Measurements from ENCODE around the gene RASSF3. TPM values are rescaled to one million over a fixed set of nuclear protein-coding genes. Genes with fewer than 3 reads are reported as not detected.
A peak's percentile ranks its signal among the peaks of the same experiment; 100 is the strongest.

Gene RASSF3
- total and polyA plus RNA-seq, 2 experiments from 2014 or later = 4.8 to 23.6 TPM

DNA sequence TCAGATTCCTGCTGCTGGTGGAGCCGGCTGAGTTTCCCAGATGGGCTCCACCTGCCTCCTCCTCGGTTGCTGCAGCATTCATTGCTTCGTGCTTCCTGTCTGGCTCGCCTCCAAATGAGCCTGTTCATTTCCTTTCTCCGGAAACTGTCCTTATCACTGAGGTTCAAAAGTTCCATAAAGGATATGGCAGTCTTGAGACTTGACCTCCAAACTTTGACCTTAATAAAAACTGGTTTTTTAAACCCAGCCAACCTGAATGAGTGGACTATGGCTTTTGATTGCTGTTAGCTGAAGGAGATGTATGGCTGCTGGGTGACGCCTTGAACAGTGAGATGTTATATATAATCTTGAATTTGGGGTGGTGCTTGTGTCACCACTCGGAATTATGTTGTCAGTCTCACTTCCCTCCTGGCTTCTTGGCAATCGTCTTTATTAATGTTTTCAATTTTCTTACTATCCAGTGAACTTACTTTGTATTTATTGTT lies 62.7 kb downstream of the RASSF3 start:
- TF ChIP-seq, protein P1, sequence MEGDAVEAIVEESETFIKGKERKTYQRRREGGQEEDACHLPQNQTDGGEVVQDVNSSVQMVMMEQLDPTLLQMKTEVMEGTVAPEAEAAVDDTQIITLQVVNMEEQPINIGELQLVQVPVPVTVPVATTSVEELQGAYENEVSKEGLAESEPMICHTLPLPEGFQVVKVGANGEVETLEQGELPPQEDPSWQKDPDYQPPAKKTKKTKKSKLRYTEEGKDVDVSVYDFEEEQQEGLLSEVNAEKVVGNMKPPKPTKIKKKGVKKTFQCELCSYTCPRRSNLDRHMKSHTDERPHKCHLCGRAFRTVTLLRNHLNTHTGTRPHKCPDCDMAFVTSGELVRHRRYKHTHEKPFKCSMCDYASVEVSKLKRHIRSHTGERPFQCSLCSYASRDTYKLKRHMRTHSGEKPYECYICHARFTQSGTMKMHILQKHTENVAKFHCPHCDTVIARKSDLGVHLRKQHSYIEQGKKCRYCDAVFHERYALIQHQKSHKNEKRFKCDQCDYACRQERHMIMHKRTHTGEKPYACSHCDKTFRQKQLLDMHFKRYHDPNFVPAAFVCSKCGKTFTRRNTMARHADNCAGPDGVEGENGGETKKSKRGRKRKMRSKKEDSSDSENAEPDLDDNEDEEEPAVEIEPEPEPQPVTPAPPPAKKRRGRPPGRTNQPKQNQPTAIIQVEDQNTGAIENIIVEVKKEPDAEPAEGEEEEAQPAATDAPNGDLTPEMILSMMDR (IDR thresholded peaks at IDR 0.05; ENCODE audit: low read depth, low read length) = no peak
- peak in 1 of 2 donors; percentile 68 for DNase-seq (ENCODE audit: low read depth in 1 of 2, low spot score in 1 of 2)
- Histone ChIP-seq H3K27me3 (no peaks in the 10 kb centered on the region), H3K9me3 (ENCODE audit: low read depth) (no peaks in the 10 kb centered on the region), H3K27ac (peak overlapping the region; percentile 77), H3K4me1 (ENCODE audit: low read depth) (peaks cover 56% of the 10 kb centered on the region), H3K4me3 (no peak overlapping the region), H3K36me3 (no peaks in the 10 kb centered on the region)

DNA sequence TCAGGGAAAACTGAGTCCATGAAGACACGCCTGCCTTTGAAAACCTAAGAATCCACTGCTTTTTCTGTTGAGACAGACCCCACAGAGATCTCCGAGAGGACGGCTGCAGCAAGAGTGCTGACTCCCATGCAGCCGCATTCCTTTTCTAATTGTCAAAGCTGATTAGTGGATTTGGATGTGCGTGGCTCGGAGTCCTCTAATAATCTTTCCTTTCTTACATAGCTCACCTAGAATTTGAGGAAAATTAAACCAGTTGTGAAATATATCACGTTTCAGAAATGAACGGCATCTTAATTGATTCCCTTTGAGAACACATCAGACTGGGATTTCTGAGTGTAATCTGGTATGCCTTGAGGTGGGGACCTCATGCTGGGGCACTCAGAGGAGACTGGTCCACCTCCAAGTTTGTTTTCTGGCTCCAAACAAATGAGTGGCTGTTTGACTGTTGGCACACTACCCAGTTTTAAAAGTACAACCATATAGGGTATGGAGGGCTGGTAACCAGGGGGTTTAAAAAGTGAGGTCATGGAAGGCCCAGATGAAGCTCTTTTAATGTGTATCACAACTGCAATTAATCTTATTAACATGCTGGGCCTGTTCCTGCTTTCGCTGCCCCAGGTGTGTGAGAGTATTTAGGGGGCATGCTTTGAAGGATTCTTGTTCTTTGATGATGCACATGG lies 63.3 kb downstream of the RASSF3 start:
- no peaks in the 10 kb centered on the region for H3K9me3 ChIP-seq (ENCODE audit: low read depth)
- H3K4me3 ChIP-seq = no peak overlapping the region
- no peaks in the 10 kb centered on the region for H3K27me3 ChIP-seq
- peak in 1 of 2 donors; percentile 48 for DNase-seq (ENCODE audit: low read depth in 1 of 2, low spot score in 1 of 2)
- no peaks in the 10 kb centered on the region for H3K36me3 ChIP-seq
- TF ChIP-seq, protein P1 (IDR thresholded peaks at IDR 0.05; ENCODE audit: low read depth, low read length) = no peak
- H3K27ac ChIP-seq = peak overlapping the region; percentile 77
- peaks cover 52% of the 10 kb centered on the region for H3K4me1 ChIP-seq (ENCODE audit: low read depth)

DNA sequence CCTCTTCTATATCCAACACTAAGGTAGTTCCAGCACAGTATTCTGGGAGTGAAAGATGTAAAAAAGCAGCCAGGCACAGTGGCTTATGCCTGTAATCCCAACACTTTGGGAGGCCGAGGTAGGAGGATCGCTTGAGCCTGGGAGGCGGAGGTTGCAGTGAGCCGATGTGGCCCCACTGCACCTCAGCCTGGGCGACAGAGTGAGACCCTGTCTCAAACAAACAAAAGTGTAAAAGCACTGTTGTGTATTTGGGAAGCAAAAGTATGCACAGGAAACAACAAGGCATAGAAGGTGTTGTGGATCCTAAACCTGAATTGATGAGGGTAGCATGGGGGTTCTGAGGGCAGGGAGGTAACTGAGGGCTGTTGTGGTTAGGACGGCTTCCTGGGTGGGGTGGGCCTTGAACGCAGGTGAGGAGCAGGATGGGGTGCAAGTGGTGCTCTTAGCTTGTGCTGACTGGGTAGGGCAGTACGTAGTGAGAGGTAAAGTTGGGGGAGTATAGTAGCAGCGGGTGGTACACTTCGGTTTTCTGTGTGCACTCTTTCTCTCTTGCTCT lies 64.2 kb downstream of the RASSF3 start:
- TF ChIP-seq, protein P1 (IDR thresholded peaks at IDR 0.05; ENCODE audit: low read depth, low read length) = no peak
- peak overlapping the region; percentile 77 for H3K27ac ChIP-seq
- peaks cover 44% of the 10 kb centered on the region for H3K4me1 ChIP-seq (ENCODE audit: low read depth)
- no peaks in the 10 kb centered on the region for H3K9me3 ChIP-seq (ENCODE audit: low read depth)
- no peaks in the 10 kb centered on the region for H3K27me3 ChIP-seq
- H3K36me3 ChIP-seq = no peaks in the 10 kb centered on the region
- DNase-seq (ENCODE audit: low read depth in 1 of 2, low spot score in 1 of 2) = no peak
- no peak overlapping the region for H3K4me3 ChIP-seq

DNA sequence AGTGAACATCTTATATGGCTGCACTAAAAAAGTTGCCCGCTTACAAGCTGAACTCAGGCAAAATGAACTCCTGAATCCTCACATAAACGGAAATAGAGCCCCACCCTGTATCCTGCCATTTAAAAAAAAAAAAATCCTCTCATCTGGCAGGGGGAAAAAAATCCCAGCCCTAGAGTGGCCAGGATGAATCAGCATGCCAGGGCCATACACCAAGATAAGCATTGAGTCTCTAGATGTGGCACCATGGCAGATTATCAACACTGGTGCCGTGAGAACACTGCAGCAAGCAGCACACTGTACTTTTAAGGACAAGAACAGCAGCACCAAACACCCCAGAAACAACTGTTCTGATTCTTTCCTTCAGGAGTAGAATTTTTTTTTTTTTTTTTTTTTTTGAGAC lies 65.5 kb downstream of the RASSF3 start:
- Histone ChIP-seq H3K27ac (peak overlapping the region; percentile 49), H3K27me3 (no peaks in the 10 kb centered on the region), H3K4me3 (no peak overlapping the region), H3K4me1 (ENCODE audit: low read depth) (peaks cover 31% of the 10 kb centered on the region), H3K9me3 (ENCODE audit: low read depth) (no peaks in the 10 kb centered on the region), H3K36me3 (no peaks in the 10 kb centered on the region)
- TF ChIP-seq, protein P1 (IDR thresholded peaks at IDR 0.05; ENCODE audit: low read depth, low read length) = no peak
- DNase-seq (ENCODE audit: low read depth in 1 of 2, low spot score in 1 of 2) = peak in 1 of 2 donors; percentile 47

DNA sequence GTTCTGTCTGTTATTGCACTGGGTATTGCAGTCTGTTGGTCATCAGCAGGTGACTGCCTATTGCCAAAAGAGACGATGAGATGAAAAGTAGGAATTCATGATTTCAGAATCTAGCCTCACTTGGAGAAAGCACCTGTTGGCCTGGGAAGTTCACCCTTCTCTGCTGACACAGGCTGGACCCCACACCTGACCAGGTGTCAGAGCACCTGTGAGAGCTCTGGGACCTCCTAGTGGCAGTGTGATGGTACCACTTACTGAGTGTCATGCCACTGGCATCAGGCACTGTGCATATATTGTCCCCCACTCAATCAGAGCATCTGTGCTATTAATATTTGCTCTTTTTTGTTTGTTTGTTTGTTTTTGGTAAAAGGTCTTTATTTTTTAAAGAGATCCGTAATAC lies 68.0 kb downstream of the RASSF3 start:
- Histone ChIP-seq H3K27ac (no peak overlapping the region), H3K4me3 (no peak overlapping the region), H3K36me3 (no peaks in the 10 kb centered on the region), H3K27me3 (no peaks in the 10 kb centered on the region), H3K4me1 (ENCODE audit: low read depth) (peaks cover 16% of the 10 kb centered on the region), H3K9me3 (ENCODE audit: low read depth) (no peaks in the 10 kb centered on the region)
- TF ChIP-seq, protein P1 (IDR thresholded peaks at IDR 0.05; ENCODE audit: low read depth, low read length) = no peak
- DNase-seq (ENCODE audit: low read depth in 1 of 2, low spot score in 1 of 2) = no peak
